B cell (primary cell): ENCODE measurements around the gene CFAP157. TPM values are rescaled to one million over a fixed set of nuclear protein-coding genes. Genes with fewer than 3 reads are reported as not detected.

ENCODE experiments used
- ATAC-seq: fragments of 200-7000 bp; cut with Tn5 transposase; one replicate; pipeline ENCODE4 v1.10.0; 2021; ENCODE audit warnings: low read depth, mild to moderate bottlenecking, moderate number of reproducible peaks, moderate library complexity
- CTCF ChIA-PET: fragments of 350-600 bp; sonication (Branson Sonifier 250); formaldehyde crosslinking; loops from one replicate; lab custom pipeline; 2021; ENCODE audit warnings: antibody characterized with exemption, inconsistent platforms; lab: Charles Lee
- POLR2A ChIA-PET: fragments of 350-600 bp; sonication (Branson Sonifier 250); formaldehyde crosslinking; loops from one replicate; lab custom pipeline; 2021; ENCODE audit warnings: antibody characterized with exemption; lab: Charles Lee
- DNase-seq: peaks from one replicate; pipeline ENCODE4 v3.0.0; 2013
- H2AFZ ChIP-seq: 2 replicates; pipeline ENCODE4 v1.6.1; 2012; ENCODE audit warnings: mild to moderate bottlenecking, low read depth, low read length; ENCODE audit not compliant: insufficient read depth, poor library complexity, severe bottlenecking
- H3K27ac ChIP-seq, 2 donors: 1 replicate in 1 of 2; 2 replicates in 1 of 2; pipeline ENCODE4 v1.5.1; 2012 to 2013; ENCODE audit warnings: low read length in 2 of 2, mild to moderate bottlenecking in 2 of 2, moderate library complexity in 1 of 2
- H3K27me3 ChIP-seq, 4 experiments: fragments of 200-600 bp in 1 of 4; sonication (generic) in 1 of 4; replicated peaks in 1 of 4; 1 replicate in 2 of 4; 2 replicates in 2 of 4; pipeline versions ENCODE4 v1.6.1 to v1.7.0; 2013 to 2016; ENCODE audit warnings: low read length in 3 of 4, mild to moderate bottlenecking in 2 of 4, mixed read lengths in 1 of 4, moderate library complexity in 1 of 4; ENCODE audit not compliant: insufficient read depth in 4 of 4, control insufficient read depth in 3 of 4; ENCODE audit errors: control extremely low read depth in 1 of 4
- H3K36me3 ChIP-seq, 2 experiments: replicated peaks in 1 of 2; 1 replicate in 1 of 2; 2 replicates in 1 of 2; pipeline versions ENCODE4 v1.6.1 to v1.7.1; 2013; ENCODE audit warnings: low read length in 1 of 2; ENCODE audit not compliant: insufficient read depth in 2 of 2, control insufficient read depth in 1 of 2; ENCODE audit errors: control extremely low read depth in 1 of 2, extremely low read depth in 1 of 2
- H3K4me1 ChIP-seq, 2 donors: fragments of 200-600 bp in 1 of 2; sonication (generic) in 1 of 2; 1 replicate in 1 of 2; 2 replicates in 1 of 2; pipeline versions ENCODE4 v1.5.1 to v1.6.1; 2013 to 2017; ENCODE audit warnings: low read length in 2 of 2; ENCODE audit not compliant: control insufficient read depth in 2 of 2, insufficient read depth in 2 of 2
- H3K4me2 ChIP-seq: replicated peaks from 2 replicates; pipeline ENCODE3; 2012; ENCODE audit warnings: mild to moderate bottlenecking, low read depth, low read length; ENCODE audit not compliant: poor library complexity, severe bottlenecking
- H3K4me3 ChIP-seq, 5 experiments: fragments of 200-600 bp in 1 of 5; sonication (generic) in 1 of 5; 1 replicate in 3 of 5; 2 replicates in 2 of 5; pipeline versions ENCODE4 v1.5.1 to v1.7.0; 2011 to 2016; ENCODE audit warnings: low read length in 4 of 5, mild to moderate bottlenecking in 4 of 5, low read depth in 2 of 5, control low read depth in 1 of 5, moderate library complexity in 1 of 5; ENCODE audit not compliant: insufficient read depth in 1 of 5; ENCODE audit errors: control extremely low read depth in 1 of 5, extremely low read depth in 1 of 5
- H3K79me2 ChIP-seq: fragments of 200-600 bp; sonication (generic); one replicate; pipeline ENCODE4 v1.6.0; 2016; ENCODE audit warnings: low read length; ENCODE audit not compliant: control insufficient read depth, insufficient read depth
- H3K9ac ChIP-seq: fragments of 200-600 bp; sonication (generic); 2 replicates; pipeline ENCODE4 v1.6.1; 2017; ENCODE audit warnings: mild to moderate bottlenecking, low read length, moderate library complexity
- H3K9me3 ChIP-seq, 3 donors: one replicate each; pipeline versions ENCODE4 v1.6.1 to v1.7.1; 2013; ENCODE audit warnings: low read length in 2 of 3; ENCODE audit not compliant: control insufficient read depth in 2 of 3, insufficient read depth in 1 of 3; ENCODE audit errors: control extremely low read depth in 1 of 3
- H4K20me1 ChIP-seq: 2 replicates; pipeline ENCODE4 v1.6.0; 2012; ENCODE audit warnings: mild to moderate bottlenecking, low read length; ENCODE audit not compliant: insufficient read depth, control insufficient read depth, poor library complexity, severe bottlenecking
- H3K27ac Mint-ChIP-seq: one replicate; pipeline ENCODE4 v1.8.0; 2021; ENCODE audit warnings: mixed read lengths
- H3K27me3 Mint-ChIP-seq: one replicate; pipeline ENCODE4 v1.8.0; 2021; ENCODE audit warnings: mixed read lengths
- H3K4me1 Mint-ChIP-seq: one replicate; pipeline ENCODE4 v1.8.0; 2021; ENCODE audit warnings: mixed read lengths
- H3K4me3 Mint-ChIP-seq: one replicate; pipeline ENCODE4 v1.8.0; 2021; ENCODE audit warnings: mixed read lengths
- H3K9me3 Mint-ChIP-seq: one replicate; pipeline ENCODE4 v1.8.0; 2022; ENCODE audit warnings: mixed read lengths; ENCODE audit not compliant: insufficient read depth
- EZH2 ChIP-seq: IDR thresholded peaks from 2 replicates; pipeline ENCODE4 v1.6.1; 2012; ENCODE audit warnings: borderline replicate concordance, low read depth, mild to moderate bottlenecking, moderate library complexity, low read length; ENCODE audit not compliant: insufficient read depth, poor library complexity, severe bottlenecking
- WGBS: methylation state at CpG from one replicate; pipeline ENCODE4 v1.1.5; 2013; ENCODE audit warnings: missing lambda C conversion rate; ENCODE audit not compliant: insufficient coverage; 5-methylcytosine and 5-hydroxymethylcytosine counted together
- intact Hi-C: fragments of 100-400 bp; cut with micrococcal nuclease; formaldehyde crosslinking; loops from one replicate; pipeline ENCODE4 v1.10.0; 2022
- polyA plus RNA-seq: library from polyadenylated mRNA; depleted of rRNA; stranded (reverse); fragments of >200 nt; gene quantifications from 2 replicates; pipeline ENCODE4 v1.2.3, GENCODE V29; 2012
- total RNA-seq, 2 donors: library from RNA; stranded (reverse); fragments of 120-200 nt in 1 of 2; gene quantifications; 1 replicate in 1 of 2; 2 replicates in 1 of 2; pipeline versions ENCODE4 v1.2.3 to v1.2.4, GENCODE V29; 2013 to 2022
- TF ChIP-seq, protein P1 (sequence below): fragments of 200-600 bp; IDR thresholded peaks from one replicate; pipeline ENCODE4 v1.8.0; 2022; ENCODE audit warnings: antibody characterized with exemption, mild to moderate bottlenecking

Gene CFAP157
- total and polyA plus RNA-seq, 2 donors (not counting 1 experiment from before 2014, with no cell fraction given), result 0.03 TPM; not detected in 1

DNA sequence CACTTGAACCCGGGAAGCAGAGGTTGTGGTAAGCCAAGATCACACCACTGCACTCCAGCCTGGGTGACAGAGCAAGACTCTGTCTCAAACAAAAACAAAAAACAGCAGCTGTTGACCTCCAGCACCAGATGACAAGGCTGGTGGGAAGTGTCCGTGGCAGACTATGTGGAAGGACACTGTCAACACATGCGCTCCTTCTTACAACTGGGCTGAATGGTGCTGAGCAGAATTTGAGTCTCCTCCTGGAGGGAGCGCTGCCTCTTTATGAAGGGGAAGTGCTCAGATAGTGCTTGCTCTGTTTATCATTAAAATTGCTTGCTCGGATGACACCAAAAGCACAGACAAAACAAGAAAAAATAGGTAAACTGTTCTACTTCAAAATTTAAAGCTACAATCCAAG lies 9.2 kb upstream of the CFAP157 start:
- H3K4me3 ChIP-seq, result no peak overlapping the region
- ATAC-seq, result no peak
- ChIA-PET POLR2A (no interaction called here), CTCF (no interaction called here)
- H3K9ac ChIP-seq, result no peak overlapping the region
- no peaks in the 10 kb centered on the region for H3K9me3 Mint-ChIP-seq
- no peak overlapping the region for H3K4me3 Mint-ChIP-seq
- no peak overlapping the region for H3K27ac Mint-ChIP-seq
- H3K4me1 Mint-ChIP-seq, result peaks cover 14% of the 10 kb centered on the region
- no peak for TF ChIP-seq EZH2
- TF ChIP-seq, protein P1, sequence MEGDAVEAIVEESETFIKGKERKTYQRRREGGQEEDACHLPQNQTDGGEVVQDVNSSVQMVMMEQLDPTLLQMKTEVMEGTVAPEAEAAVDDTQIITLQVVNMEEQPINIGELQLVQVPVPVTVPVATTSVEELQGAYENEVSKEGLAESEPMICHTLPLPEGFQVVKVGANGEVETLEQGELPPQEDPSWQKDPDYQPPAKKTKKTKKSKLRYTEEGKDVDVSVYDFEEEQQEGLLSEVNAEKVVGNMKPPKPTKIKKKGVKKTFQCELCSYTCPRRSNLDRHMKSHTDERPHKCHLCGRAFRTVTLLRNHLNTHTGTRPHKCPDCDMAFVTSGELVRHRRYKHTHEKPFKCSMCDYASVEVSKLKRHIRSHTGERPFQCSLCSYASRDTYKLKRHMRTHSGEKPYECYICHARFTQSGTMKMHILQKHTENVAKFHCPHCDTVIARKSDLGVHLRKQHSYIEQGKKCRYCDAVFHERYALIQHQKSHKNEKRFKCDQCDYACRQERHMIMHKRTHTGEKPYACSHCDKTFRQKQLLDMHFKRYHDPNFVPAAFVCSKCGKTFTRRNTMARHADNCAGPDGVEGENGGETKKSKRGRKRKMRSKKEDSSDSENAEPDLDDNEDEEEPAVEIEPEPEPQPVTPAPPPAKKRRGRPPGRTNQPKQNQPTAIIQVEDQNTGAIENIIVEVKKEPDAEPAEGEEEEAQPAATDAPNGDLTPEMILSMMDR, result no peak
- peak overlapping the region; percentile 31 for H2AFZ ChIP-seq
- DNase-seq, result no peak
- intact Hi-C loops, result no loop called here
- H3K27me3 ChIP-seq, result no peaks in the 10 kb centered on the region
- no peaks in the 10 kb centered on the region for H3K79me2 ChIP-seq
- H3K9me3 ChIP-seq, result no peaks in the 10 kb centered on the region
- peaks cover 6 to 12% of the 10 kb centered on the region in 2 donors for H3K4me1 ChIP-seq
- no peak overlapping the region for H3K27ac ChIP-seq
- no peaks in the 10 kb centered on the region for H3K27me3 Mint-ChIP-seq
- WGBS, result 100% methylated on average over 2 of the region's 5 CpGs
- no peaks in the 10 kb centered on the region for H4K20me1 ChIP-seq
- H3K36me3 ChIP-seq, result no peaks in the 10 kb centered on the region
- no peak overlapping the region for H3K4me2 ChIP-seq

- H3K4me3 ChIP-seq, result no peak overlapping the region
- H3K9me3 Mint-ChIP-seq, result no peaks in the 10 kb centered on the region
- WGBS, result 100% methylated on average over 3 of the region's 5 CpGs
- no peak overlapping the region for H3K4me2 ChIP-seq
- H2AFZ ChIP-seq, result no peak overlapping the region
- no peak overlapping the region for H3K27ac Mint-ChIP-seq
- POLR2A ChIA-PET, result no interaction called here
- ATAC-seq (no peak), DNase-seq (no peak)
- H3K4me1 Mint-ChIP-seq, result peaks cover 14% of the 10 kb centered on the region
- H3K9me3 ChIP-seq, result no peaks in the 10 kb centered on the region
- no peaks in the 10 kb centered on the region for H3K79me2 ChIP-seq
- no peaks in the 10 kb centered on the region for H3K36me3 ChIP-seq
- no peaks in the 10 kb centered on the region for H3K27me3 ChIP-seq
- TF ChIP-seq EZH2, result no peak
- TF ChIP-seq, protein P1, result no peak
- intact Hi-C loops, result no loop called here
- H4K20me1 ChIP-seq, result no peaks in the 10 kb centered on the region
- no peak overlapping the region for H3K27ac ChIP-seq
- H3K27me3 Mint-ChIP-seq, result no peaks in the 10 kb centered on the region
- CTCF ChIA-PET, result interaction anchor here (1.1 kb wide), 1 partner anchor 171 kb away, joined by 3 read pairs; no protein-coding TSS in a partner anchor
- H3K4me1 ChIP-seq, result peaks cover 6 to 12% of the 10 kb centered on the region in 2 donors
- no peak overlapping the region for H3K9ac ChIP-seq
- H3K4me3 Mint-ChIP-seq, result peak overlapping the region; percentile 53
These were observed 8.4 kb upstream of the CFAP157 start for GRCh38 chr9:127698386-127698785.
